ENCODE results near the gene ZSWIM4.

Gene ZSWIM4

DNA sequence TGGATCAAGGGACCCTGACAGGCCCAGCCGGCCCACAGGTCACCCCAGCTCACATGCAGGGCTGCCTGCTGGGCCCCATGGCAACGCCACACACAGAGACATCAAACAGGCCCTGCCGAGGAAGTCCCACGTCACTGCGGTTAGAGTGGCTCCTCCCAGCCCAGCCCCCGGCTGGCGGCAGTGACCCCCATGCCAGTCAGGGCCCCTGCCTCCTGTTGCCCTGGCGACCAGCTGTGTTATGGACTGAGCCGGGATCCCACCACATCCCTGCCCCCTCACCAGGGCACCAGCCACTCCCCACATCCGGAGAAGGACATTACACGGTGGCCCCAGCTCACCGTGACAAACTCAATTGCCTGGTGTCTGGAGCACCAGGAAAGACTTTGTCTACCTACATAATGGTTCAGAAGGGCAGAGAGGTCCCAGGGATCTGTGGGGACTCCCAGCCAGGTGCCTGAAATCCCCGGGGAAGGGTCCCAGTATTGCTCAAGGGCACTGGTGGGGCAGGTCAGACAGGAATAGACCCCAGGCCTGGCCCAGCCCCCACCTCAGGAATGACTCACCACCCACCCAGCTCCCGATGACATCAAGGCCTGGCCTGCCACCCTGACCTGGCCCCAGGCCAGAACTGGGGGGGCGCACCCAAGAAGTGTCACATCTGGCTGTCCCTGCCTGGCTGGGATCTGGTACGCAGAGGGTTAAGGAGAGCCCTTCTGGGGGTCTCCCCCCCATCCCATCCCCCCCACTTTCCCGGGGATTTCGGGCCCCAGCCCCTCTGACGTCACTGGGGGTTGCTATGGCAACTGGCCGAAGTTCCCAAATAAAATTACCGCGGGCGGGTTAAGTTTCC lies 51.5 kb downstream of the ZSWIM4 start:
- TF ChIP-seq, protein P1, sequence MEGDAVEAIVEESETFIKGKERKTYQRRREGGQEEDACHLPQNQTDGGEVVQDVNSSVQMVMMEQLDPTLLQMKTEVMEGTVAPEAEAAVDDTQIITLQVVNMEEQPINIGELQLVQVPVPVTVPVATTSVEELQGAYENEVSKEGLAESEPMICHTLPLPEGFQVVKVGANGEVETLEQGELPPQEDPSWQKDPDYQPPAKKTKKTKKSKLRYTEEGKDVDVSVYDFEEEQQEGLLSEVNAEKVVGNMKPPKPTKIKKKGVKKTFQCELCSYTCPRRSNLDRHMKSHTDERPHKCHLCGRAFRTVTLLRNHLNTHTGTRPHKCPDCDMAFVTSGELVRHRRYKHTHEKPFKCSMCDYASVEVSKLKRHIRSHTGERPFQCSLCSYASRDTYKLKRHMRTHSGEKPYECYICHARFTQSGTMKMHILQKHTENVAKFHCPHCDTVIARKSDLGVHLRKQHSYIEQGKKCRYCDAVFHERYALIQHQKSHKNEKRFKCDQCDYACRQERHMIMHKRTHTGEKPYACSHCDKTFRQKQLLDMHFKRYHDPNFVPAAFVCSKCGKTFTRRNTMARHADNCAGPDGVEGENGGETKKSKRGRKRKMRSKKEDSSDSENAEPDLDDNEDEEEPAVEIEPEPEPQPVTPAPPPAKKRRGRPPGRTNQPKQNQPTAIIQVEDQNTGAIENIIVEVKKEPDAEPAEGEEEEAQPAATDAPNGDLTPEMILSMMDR (IDR thresholded peaks at IDR 0.05; ENCODE audit: insufficient read depth, low read depth, low read length, missing control alignments): no peak
- H3K4me3 ChIP-seq (ENCODE audit: low read length): peak overlapping the region; percentile 34
- DNase-seq (ENCODE audit: low read depth): peak; percentile 86

DNA sequence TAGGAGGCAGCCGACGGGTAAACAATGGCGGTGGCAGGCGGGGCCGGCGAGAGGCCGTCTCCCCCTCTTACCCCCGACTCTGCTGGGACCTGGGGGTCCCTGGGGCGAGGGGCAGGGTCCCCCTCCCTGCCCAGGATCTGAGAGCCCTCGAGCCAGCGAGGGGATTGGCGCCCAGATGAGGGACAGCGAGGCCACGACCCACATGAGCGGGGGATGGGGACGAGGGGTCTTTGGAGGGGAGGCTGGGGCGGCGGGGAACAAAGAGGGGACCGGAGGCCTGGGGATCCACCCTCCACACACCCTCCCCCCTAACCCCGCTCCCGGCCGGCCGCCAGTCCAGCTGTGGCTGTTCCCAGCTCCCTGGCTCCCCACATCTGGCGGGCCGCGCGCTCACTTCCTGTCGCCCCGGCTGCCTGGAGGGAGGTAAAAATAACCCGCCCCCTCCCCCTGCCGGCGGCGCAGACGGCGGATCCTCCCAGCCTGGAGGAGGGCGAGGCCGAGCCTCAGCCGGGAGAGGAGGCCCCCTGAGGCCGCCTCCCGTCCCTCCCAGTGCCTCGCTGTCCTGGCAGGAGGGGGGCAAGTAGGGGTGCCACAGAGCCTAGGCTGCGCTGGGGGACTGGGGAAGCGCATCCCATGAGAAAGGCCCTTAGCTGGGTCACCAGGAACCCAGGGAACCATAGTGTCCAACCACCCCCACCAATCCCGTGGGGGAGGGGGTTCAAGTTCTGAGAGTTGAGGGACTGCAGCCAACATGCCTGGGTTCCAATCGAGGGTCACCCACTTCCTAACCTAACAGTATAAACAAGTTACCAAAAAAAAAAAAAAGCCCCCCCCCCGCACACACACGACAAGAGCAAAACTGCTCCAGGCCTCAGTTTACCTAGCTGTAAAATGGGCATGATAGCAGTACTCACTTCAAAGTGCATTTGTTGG lies 52.4 kb downstream of the ZSWIM4 start:
- H3K4me3 ChIP-seq (ENCODE audit: low read length): peak overlapping the region; percentile 34

DNA sequence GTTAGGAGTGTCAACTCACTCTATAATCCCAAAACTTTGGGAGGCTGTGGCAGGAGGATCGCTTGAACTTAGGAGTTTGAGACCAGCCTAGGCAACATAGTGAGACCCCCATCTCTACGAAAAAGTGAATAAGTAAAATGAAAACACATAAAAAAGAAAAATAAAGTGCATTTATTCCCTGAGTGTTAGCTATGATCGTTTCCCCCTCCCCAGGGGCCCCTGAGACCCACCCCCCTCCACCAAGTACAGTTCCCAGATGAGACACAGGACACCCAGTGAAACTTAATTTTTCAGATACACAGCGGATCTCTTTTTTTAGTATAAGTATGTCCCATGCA lies 53.1 kb downstream of the ZSWIM4 start:
- TF ChIP-seq, protein P1 (IDR thresholded peaks at IDR 0.05; ENCODE audit: insufficient read depth, low read depth, low read length, missing control alignments): no peak
- DNase-seq (ENCODE audit: low read depth): no peak
- H3K4me3 ChIP-seq (ENCODE audit: low read length): no peak overlapping the region

More for the DNA sequence above, 52.4 kb downstream of the ZSWIM4 start:
- TF ChIP-seq, protein P1 (IDR thresholded peaks at IDR 0.05; ENCODE audit: insufficient read depth, low read depth, low read length, missing control alignments): no peak
- DNase-seq (ENCODE audit: low read depth): peak; percentile 89

DNA sequence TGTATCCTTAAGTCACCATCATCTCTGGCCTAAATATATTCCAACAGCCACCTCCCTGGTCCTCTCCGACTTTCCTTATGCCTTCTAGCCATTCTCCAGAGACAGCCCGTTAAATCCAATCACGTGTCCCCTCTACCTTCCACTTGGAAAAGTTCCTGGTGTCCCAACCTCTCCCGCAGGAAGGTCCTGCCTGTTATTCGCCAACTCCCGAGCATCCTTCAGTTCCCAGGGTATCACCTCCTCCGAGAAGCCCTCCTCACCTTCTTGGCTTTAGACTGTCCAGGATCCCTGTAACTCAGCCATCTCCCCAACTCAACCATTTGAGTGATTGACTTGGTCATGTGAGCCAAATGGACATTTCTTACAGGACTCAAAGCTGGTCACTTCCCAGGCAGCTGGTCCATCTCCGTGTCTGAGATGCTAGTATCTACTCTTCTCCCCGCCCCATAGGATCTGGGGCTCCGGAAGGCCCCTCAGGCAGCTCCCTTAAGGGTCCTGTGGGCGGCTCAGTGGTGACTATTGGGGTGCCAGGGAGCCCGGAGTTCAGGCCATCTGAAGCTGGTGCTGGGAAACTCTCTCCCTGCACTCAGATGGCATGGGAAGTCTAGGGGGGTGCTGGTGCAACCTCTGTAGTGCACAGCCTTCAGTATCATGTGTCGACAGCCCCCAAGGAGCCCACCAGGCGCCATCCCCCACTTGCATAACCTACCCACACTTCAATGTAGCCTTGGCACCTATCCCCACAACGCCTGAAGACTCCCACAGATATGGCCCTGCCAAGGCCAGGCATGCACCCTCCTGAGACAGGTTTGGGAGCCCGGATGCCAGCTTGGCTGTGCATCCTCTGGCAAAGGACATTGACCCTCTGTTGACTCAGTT lies 53.8 kb downstream of the ZSWIM4 start:
- TF ChIP-seq, protein P1 (IDR thresholded peaks at IDR 0.05; ENCODE audit: insufficient read depth, low read depth, low read length, missing control alignments): no peak
- H3K4me3 ChIP-seq (ENCODE audit: low read length): no peak overlapping the region
- DNase-seq (ENCODE audit: low read depth): no peak

DNA sequence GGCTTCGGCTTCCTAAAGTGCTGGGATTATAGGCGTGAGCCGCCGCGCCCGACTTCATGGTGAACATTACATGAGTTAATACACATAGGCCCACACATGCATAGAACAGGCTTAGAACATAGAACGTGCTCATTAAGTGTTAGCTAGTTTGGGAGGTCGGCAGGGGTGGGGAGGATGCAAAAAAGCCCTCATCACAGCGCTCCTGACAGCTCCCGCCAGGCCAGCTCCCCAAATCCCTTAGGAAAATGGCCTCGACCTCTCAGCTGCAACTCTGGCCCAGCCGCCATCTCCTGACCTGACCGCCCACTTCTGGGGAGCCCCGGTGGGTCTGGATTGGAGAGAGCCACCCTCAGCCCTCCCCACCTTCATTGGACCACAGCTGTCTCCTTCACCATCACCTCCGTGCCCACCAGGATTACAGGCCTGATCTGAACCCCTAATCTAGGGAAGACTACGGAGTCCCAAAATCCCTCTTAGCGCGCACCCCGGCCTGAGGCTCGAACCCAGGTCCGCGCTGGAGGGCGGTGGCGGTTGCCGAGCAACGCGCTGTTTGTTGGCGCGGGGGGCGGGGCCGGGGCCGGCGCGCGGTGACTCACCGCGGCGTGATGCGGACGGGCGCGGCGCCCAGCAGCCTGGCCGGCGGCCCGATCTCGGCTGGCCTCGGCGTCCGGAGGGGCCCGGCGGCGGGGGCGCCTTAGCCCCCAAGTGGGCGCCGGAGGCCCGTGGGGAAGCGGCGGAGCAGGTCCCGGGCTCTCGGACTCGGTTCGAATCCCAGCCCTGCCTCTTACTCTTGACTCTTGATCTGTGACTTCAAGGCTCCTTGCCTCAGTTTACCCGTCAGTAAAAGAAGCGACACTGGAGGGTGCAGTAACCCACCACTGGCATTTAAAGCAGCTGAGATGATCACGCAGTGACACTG lies 55.0 kb downstream of the ZSWIM4 start:
- TF ChIP-seq, protein P1 (IDR thresholded peaks at IDR 0.05; ENCODE audit: insufficient read depth, low read depth, low read length, missing control alignments): no peak
- peak overlapping the region; percentile 41 for H3K4me3 ChIP-seq (ENCODE audit: low read length)
- DNase-seq (ENCODE audit: low read depth): peak; percentile 77

Measured in epithelial cell of esophagus (primary cell).